Muscle layer of duodenum (tissue), 2 donors: ENCODE results near the gene RTP3.
"Not testable (repeated sequence)": the region's sequence is repeated elsewhere in the genome, so short reads cannot be mapped to it uniquely, and the experiment has no call there.

Experiments used
- H3K27ac ChIP-seq: one replicate; pipeline ENCODE4 v1.7.0; 2013; ENCODE audit warnings: mild to moderate bottlenecking, low read length
- H3K27me3 ChIP-seq: one replicate; pipeline ENCODE4 v1.7.0; 2013; ENCODE audit warnings: low read depth, mild to moderate bottlenecking, control low read depth, low read length
- H3K36me3 ChIP-seq, 2 donors: one replicate each; pipeline ENCODE4 v1.7.0; 2013; ENCODE audit warnings: low read length in 2 of 2, control low read depth in 1 of 2, mild to moderate bottlenecking in 1 of 2; ENCODE audit not compliant: insufficient read depth in 2 of 2, control insufficient read depth in 1 of 2
- H3K4me1 ChIP-seq, 2 donors: one replicate each; pipeline ENCODE4 v1.7.0; 2013; ENCODE audit warnings: low read length in 2 of 2, mild to moderate bottlenecking in 2 of 2, control low read depth in 1 of 2, moderate library complexity in 1 of 2; ENCODE audit not compliant: insufficient read depth in 2 of 2, control insufficient read depth in 1 of 2
- H3K4me3 ChIP-seq, 2 donors: one replicate each; pipeline ENCODE4 v1.7.0; 2013; ENCODE audit warnings: low read length in 2 of 2, low read depth in 1 of 2, mild to moderate bottlenecking in 1 of 2
- H3K9me3 ChIP-seq, 2 donors: one replicate each; pipeline ENCODE4 v1.7.0; 2013; ENCODE audit warnings: low read length in 2 of 2, control low read depth in 1 of 2, mild to moderate bottlenecking in 1 of 2; ENCODE audit not compliant: control insufficient read depth in 1 of 2
- donor health status: healthy.

The RTP3 gene

DNA sequence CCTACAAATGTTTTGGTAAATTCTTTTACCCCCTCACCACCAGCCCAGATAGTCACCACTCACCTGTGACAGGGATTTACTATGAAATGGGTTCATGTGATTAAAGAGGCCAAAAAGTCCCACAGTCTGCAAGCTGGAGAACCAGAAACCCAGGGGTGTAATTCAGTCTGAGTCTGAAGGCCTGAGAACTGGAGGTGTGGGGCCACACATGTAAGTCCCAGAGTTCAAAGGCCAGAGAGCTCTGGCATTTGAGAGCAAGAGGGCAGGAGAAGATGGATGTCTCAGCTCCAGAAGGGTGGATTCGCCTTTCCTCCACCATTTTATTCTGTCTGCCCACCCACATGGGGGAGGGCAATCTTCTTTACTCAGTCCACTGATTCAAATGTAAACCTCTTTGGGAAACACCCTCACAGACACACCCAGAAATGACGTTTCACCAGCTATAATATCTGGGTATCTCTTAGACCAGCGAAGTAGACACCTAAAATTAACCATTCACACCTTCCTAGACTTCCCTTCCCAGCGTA, 11.9 kb downstream of the RTP3 start:
- Histone ChIP-seq H3K36me3 (no peaks in the 10 kb centered on the region), H3K27me3 (no peaks in the 10 kb centered on the region), H3K4me3 (no peak overlapping the region), H3K4me1 (no peaks in the 10 kb centered on the region), H3K9me3 (no peaks in the 10 kb centered on the region), H3K27ac (no peak overlapping the region)

DNA sequence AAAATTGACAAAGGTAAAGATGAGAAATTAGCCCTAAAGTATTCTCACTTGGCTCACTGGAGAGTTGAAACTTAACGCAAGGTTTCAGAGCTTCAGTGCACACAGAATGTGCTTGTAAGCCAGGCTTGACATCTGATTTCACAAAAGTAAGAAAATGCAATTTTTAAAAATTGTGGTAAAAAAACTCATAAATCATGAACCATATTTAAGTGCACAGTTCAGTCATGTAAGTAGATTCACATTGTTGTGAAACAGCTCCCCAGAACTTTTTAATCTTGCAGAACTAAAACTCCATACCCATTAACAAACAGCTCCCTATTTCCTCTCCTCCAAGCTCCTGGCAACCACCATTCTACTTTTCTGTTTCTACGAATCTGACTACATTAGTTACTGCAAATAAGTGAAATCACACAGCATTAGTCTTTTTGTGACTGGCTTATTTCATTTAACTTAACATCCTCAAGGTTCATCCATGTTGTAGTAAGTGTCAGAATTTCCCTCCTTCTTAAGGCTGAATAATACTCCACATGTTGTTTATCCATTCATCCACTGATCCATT, 14.5 kb downstream of the RTP3 start:
- no peak overlapping the region for H3K4me3 ChIP-seq

DNA sequence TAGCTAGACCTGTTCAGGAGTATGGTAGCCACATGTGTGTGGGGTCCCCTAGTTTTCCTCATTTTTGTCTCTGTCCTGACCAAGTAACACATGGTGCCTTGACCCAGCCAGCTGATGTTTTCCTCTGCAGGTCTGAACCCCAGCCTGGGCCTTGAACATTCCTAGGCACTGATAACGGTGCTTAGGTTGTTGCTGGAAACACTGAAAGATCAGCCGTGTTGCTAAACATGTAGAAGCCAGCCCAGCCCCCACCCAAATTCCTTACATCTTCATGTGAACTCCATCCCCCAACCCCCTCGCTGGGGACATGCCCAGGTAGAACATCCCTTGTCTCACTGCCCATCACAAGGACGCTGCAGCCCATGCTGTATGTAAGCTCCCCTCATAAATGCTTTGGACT, 18.7 kb downstream of the RTP3 start:
- H3K9me3 ChIP-seq: no peaks in the 10 kb centered on the region
- H3K36me3 ChIP-seq: no peaks in the 10 kb centered on the region
- no peak overlapping the region for H3K4me3 ChIP-seq
- no peak overlapping the region for H3K27ac ChIP-seq
- no peaks in the 10 kb centered on the region for H3K4me1 ChIP-seq
- H3K27me3 ChIP-seq: no peaks in the 10 kb centered on the region

More for the DNA sequence above, 14.5 kb downstream of the RTP3 start:
- Histone ChIP-seq H3K27me3 (no peaks in the 10 kb centered on the region), H3K9me3 (no peaks in the 10 kb centered on the region), H3K4me1 (no peaks in the 10 kb centered on the region), H3K36me3 (no peaks in the 10 kb centered on the region), H3K27ac (no peak overlapping the region)

DNA sequence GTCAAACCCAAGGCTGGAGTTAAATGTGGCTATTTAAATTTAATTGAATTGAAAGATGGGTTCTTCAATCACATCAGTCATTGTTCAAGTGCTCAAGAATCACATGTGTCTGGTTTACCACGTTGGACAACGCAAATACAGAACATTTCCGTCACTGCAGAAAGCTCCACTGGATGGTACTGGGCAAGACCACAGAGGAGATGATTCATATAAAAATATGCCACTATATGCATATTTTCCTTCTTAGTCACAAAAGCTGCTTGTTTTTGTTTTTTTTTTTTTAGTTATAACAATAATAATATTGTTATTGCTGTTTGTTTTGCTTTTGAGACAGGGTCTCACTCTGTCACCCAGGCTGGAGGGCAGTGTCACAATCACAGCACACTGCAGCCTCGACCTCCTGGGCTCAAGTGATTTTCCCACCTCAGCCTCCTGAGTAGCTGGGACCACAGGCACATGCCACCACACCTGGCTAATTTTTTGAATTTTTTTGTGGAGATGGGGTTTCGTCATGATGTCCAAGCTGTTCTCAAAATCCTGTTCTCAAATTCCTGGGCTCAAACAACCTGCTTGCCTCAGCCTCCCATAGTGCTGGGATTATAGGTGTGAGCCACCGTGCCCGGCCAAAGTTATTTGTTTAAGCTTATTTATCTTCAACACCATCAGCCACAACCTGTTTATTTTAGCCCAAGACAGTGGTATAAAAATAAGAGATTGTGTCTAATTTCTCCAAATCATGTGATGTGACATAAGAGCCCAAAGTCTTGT, 19.4 kb downstream of the RTP3 start:
- H3K4me3 ChIP-seq: no peak overlapping the region
- H3K4me1 ChIP-seq: no peaks in the 10 kb centered on the region
- no peaks in the 10 kb centered on the region for H3K27me3 ChIP-seq
- H3K36me3 ChIP-seq: no peaks in the 10 kb centered on the region
- no peaks in the 10 kb centered on the region for H3K9me3 ChIP-seq
- H3K27ac ChIP-seq: no peak overlapping the region

DNA sequence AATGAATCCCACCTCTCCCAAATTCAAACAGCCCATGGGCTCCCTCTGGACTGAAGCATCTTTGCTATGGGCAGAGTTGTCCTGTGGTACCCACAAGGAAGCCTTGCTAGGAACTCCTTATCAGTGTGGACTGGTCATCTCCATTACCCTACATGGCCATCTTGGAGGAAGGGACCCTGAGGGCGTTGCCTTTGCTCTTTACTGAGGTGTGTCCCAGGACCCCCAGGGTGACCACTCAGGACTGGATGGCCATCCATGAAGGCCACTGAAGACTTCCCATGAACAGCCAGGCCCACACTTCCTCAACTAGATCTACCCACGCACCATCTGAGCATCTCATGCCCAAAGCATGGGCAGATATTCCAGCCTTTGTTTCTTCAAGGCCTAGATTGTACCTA, 20.0 kb downstream of the RTP3 start:
- Histone ChIP-seq H3K9me3 (no peaks in the 10 kb centered on the region), H3K27me3 (no peaks in the 10 kb centered on the region), H3K36me3 (no peaks in the 10 kb centered on the region), H3K4me1 (no peaks in the 10 kb centered on the region), H3K4me3 (no peak overlapping the region), H3K27ac (no peak overlapping the region)

DNA sequence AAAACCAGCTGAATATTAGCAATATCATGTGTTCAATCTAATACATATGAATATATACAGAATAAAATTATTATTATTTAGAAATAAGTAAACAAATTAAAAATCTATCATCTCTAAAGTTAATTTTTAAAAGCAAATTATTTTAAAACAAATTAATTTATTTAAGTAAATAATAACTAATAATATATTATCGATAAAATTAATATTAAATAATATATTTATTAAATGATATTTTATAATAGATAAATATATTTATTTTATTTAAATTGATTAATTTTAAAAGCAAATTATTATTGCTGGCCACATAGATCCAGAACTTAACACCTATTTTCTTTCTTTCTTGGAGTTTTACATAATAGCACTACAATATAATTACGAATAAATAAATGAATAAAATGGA, 22.2 kb downstream of the RTP3 start:
- Histone ChIP-seq H3K27ac (no peak overlapping the region), H3K27me3 (no peaks in the 10 kb centered on the region)

DNA sequence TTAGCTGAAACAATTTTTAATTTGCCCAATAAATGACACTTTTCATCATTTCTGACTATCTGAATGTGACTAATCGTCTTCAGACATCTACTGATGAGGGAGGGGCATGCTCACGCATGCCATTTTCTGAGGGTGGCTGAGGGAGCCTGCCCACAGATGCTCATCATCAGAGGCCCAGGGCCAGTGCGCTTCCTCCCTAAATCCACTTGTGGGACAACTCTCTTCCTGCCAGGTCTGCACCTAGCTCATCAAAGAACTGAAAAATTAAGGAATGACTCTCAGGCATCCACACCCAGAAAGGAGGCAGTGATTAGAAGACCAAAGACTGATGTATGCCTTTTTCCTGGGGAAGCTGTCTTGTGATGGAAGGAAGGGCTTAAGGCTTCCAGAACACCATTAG, 22.8 kb downstream of the RTP3 start:
- no peaks in the 10 kb centered on the region for H3K36me3 ChIP-seq
- H3K27ac ChIP-seq: no peak overlapping the region
- no peaks in the 10 kb centered on the region for H3K4me1 ChIP-seq
- no peaks in the 10 kb centered on the region for H3K27me3 ChIP-seq
- no peak overlapping the region for H3K4me3 ChIP-seq
- no peaks in the 10 kb centered on the region for H3K9me3 ChIP-seq

More for the DNA sequence above, 22.2 kb downstream of the RTP3 start:
- Histone ChIP-seq H3K36me3 (no peaks in the 10 kb centered on the region), H3K4me1 (no peaks in the 10 kb centered on the region), H3K4me3 (no peak overlapping the region), H3K9me3 (no peaks in the 10 kb centered on the region)

DNA sequence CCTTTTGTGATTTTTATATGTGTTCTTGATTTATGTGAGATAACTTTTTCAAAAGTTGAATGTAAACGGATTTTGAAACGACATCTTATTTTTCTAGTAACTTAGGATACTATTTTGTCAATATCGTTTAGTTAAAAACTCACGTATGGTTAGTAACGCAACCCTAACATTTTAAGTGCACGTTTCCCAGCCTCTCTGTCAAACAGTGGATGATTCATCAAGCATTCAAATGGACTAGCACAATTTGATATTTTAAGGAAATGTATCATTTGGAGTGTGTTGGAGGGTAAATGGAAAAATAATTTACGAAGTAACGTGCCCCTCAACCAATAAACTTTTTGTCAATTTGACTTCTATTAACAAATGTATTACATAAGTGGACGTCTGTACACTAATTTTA, 23.3 kb downstream of the RTP3 start:
- no peak overlapping the region for H3K4me3 ChIP-seq
- no peaks in the 10 kb centered on the region for H3K4me1 ChIP-seq
- no peak overlapping the region for H3K27ac ChIP-seq
- no peaks in the 10 kb centered on the region for H3K36me3 ChIP-seq
- H3K27me3 ChIP-seq: no peaks in the 10 kb centered on the region
- no peaks in the 10 kb centered on the region for H3K9me3 ChIP-seq

DNA sequence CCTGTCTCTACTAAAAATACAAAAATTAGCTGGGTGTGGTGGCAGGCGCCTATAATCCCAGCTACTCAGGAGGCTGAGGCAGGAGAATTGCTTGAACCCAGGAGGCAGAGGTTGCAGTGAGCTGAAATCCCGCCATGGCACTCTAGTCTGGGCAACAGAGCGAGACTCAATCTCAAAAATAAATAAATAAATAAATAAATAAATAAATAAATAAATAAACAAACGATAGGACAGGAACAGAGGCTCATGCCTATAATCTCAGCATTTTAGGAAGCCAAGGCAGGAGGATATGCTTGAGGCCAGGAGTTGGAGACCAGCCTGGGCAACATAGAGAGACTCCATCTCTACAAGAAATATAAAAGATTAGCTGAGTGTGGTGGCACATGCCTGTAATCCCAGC, 24.4 kb downstream of the RTP3 start:
- not testable (repeated sequence) for H3K36me3 ChIP-seq

DNA sequence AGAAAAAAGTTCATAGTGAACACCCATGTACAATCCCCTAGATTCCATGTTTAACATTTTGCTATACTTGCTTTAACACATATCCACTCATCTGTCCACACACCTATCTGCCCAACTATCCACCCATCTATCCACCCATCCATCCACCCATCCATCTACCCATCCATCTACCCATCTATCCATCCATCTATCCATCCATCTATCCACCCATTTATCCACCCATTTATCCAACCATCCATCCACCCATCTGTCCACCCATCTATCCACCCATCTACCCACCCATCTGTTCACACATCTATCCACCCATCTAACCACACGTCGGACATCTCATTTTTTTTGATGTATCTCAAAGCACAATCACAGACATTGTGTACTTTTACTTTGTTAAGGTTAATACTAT, 25.8 kb downstream of the RTP3 start:
- Histone ChIP-seq H3K27ac (no peak overlapping the region), H3K4me1 (no peaks in the 10 kb centered on the region), H3K27me3 (no peaks in the 10 kb centered on the region), H3K4me3 (no peak overlapping the region), H3K9me3 (no peaks in the 10 kb centered on the region), H3K36me3 (no peaks in the 10 kb centered on the region)

More for the DNA sequence above, 24.4 kb downstream of the RTP3 start:
- H3K27ac ChIP-seq, H3K4me3 ChIP-seq, H3K27me3 ChIP-seq, H3K4me1 ChIP-seq, H3K9me3 ChIP-seq: not testable (repeated sequence)

DNA sequence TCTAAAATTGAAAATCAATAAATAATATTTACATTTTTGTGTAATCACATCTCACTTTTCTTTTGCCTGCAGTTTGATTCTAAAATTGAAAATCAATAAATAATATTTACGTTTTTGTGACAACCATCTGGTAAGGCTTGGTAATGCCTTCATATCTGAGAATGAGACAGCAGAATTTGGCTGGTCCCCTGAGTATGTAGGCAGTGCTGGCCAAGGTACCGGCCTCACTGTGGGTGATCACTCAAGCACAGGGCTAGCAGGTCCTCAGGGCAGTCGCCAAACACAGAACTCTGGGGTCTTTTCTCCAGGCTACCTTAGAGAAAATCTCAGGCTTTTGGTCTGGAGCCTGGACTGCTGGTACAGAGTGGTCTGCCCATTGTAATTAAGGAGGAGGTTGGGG, 26.2 kb downstream of the RTP3 start:
- Histone ChIP-seq H3K27ac (no peak overlapping the region), H3K36me3 (no peaks in the 10 kb centered on the region), H3K27me3 (no peaks in the 10 kb centered on the region), H3K9me3 (no peaks in the 10 kb centered on the region), H3K4me3 (no peak overlapping the region), H3K4me1 (no peaks in the 10 kb centered on the region)

DNA sequence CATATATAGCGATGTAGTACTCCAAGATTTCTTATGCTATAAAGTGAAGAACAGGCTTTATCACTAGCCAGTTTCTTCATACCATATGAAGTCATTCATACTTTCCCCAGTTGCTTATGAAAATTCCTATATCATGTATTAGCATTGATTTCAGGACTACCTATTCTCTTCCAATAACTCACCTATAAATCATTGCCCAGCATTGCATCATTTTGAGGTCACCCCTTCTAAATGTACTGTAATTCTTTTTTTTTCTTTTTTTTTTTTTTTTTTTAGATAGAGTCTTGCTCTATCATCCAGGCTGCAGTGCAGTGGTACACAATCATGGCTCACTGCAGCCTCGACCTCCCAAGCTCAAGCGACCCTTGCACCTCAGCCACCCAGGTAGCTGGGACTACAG, 27.1 kb downstream of the RTP3 start:
- Histone ChIP-seq H3K4me1 (no peaks in the 10 kb centered on the region), H3K27ac (no peak overlapping the region), H3K27me3 (no peaks in the 10 kb centered on the region), H3K4me3 (no peak overlapping the region), H3K36me3 (no peaks in the 10 kb centered on the region), H3K9me3 (no peaks in the 10 kb centered on the region)
